GM12874 (cell line): ENCODE measurements around the gene MYBPC3.

Source experiments
- CTCF ChIP-seq: IDR thresholded peaks from 2 replicates; pipeline ENCODE4 v1.5.1; 2011; ENCODE audit warnings: low read depth, mild to moderate bottlenecking, control low read depth, low read length, moderate library complexity; ENCODE audit not compliant: insufficient read depth

Gene MYBPC3

GRCh38 chr11:47354913-47355282 lies 2.4 kb upstream of the MYBPC3 start:
- no peak for TF ChIP-seq CTCF

GRCh38 chr11:47353978-47354774 lies 1.7 kb upstream of the MYBPC3 start:
- TF ChIP-seq CTCF, result no peak

DNA sequence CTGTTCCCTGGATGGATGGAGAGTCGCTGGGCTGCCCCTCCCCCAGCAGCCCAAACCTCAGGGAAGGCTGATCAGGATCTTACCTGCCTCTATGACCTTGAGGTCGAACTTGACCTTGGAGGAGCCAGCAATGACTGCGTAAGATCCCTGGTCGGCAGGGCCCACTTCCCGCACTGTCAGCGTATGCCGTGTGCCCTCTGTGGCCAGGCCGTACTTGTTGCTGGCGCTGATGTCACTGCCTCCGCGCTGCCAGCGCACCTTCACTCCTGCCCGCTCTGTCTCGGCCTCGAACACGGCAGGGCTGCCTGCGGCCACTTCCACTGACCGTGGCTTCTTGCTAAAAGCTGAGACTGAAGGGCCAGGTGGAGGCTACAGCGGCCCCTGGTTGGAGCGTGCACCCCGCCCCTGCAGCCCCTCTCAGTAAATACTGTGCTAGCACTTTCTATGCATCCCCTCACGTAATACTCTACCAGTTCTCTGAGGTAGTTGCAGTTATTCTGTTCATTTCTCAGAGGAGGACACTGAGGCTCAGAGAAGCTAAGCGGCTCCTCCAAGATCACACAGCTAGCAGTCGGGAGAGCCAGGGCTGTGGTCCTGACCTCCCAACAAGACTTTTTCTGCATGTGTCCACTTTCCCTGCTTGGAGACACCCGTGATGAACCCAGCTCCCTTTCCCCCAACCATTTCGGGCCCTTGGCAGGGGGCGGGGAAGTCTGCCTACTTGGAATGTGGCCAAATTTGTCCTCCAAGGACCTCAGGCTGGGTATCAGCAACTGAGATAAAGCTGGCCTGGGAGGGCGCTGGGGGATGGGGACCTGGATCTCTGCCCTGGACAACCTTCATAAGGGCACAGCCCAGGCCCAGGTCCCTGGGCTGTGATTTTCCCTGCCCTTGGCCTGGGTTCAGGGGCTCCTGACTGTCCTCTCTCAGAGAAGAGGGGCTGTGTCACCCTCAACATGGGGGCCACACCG lies 1.1 kb downstream of the MYBPC3 start:
- no peak for TF ChIP-seq CTCF

DNA sequence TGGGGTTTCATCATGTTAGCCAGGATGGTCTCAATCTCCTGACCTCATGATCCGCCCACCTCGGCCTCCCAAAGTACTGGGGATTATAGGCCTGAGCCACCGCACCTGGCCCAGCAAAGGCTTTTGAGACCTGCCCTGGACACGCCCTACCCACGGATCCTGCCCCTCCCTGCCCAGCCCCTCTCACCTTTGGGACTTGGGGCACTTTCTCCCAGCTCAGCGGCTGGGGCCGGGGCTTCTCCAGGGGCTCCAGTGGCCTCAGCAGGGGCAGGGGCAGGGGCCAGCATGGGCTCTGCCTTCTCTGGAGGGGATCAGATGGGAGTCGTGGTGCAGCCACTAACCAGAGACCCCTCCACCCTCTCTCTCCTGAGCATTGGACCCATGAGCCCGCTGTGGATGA lies 2.2 kb downstream of the MYBPC3 start:
- no peak for TF ChIP-seq CTCF

DNA sequence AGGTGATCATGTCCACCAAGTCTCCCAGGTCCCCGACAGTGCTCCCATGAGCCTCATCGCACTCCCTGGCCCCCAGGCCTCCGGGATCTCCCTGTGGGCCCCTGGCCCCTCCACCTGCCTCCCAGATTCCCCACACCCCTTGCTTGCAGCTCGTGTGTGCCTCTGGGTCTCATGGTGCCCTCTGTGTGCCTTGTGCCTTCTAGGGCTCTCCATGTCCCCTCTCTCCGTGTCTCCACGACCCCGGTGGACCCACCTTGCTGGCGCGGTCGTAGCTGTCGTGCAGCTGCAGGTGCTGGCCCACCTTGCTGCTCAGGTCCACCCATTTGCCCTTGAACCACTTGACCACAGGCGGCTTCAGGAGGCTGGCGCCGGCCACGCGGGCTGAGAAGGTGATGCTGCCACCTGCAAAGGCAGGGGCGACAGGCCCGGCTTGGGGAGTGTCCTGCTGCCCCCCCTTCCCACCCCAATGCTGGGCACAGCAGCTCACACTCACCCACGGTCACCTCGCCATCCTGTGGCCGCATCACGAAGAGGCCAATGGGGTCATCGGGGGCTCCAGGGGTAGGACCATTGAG lies 2.9 kb downstream of the MYBPC3 start:
- no peak for TF ChIP-seq CTCF

GRCh38 chr11:47348859-47349258 lies 3.6 kb downstream of the MYBPC3 start:
- TF ChIP-seq CTCF, result no peak
